ENCODE measurements around the gene DRC1. TPM values are rescaled to one million over a fixed set of nuclear protein-coding genes. Genes with fewer than 3 reads are reported as not detected.

DRC1 gene
- total RNA-seq, 4 donors from 2014 or later, result 0.45 TPM; not detected in 3

DNA sequence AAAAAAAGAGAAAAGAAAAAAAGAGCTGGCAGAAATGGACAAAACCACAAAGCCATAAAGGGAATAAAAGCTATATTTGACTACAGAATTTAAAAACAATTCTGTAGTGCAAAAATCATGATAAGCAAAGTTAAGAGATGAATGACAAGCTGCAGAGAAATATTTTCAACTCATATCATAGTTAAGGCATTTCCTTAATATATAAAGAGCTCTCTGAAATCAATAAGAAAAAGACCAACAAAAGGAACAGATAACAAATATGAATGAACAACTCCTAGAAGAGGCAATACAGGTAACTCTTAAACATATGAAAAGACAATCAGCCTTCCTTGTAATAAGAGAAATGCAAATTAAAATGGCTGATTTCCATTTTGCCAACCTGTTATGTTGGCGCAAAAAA, 50.0 kb downstream of the DRC1 start:
- no peak overlapping the region for H3K27ac ChIP-seq (replicated peaks in 1 of 4)
- H3K36me3 ChIP-seq, result no peaks in the 10 kb centered on the region
- no peak for TF ChIP-seq POLR2A (IDR thresholded peaks at IDR 0.05; ENCODE audit: low read depth)
- TF ChIP-seq EP300 (IDR thresholded peaks at IDR 0.05), result no peak
- TF ChIP-seq, protein P1, sequence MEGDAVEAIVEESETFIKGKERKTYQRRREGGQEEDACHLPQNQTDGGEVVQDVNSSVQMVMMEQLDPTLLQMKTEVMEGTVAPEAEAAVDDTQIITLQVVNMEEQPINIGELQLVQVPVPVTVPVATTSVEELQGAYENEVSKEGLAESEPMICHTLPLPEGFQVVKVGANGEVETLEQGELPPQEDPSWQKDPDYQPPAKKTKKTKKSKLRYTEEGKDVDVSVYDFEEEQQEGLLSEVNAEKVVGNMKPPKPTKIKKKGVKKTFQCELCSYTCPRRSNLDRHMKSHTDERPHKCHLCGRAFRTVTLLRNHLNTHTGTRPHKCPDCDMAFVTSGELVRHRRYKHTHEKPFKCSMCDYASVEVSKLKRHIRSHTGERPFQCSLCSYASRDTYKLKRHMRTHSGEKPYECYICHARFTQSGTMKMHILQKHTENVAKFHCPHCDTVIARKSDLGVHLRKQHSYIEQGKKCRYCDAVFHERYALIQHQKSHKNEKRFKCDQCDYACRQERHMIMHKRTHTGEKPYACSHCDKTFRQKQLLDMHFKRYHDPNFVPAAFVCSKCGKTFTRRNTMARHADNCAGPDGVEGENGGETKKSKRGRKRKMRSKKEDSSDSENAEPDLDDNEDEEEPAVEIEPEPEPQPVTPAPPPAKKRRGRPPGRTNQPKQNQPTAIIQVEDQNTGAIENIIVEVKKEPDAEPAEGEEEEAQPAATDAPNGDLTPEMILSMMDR (IDR thresholded peaks at IDR 0.05), result no peak
- no peak for TF ChIP-seq POLR2AphosphoS5 (IDR thresholded peaks at IDR 0.05)
- WGBS, result 100% methylated on average over 1 of the region's 1 CpG
- DNase-seq (ENCODE audit: extremely low spot score), result no peak
- H3K9me3 ChIP-seq, result no peaks in the 10 kb centered on the region
- H3K4me1 ChIP-seq, result peaks cover 0 to 5% (median 0%) of the 10 kb centered on the region in 4 donors
- H3K4me3 ChIP-seq, result no peak overlapping the region
- H3K27me3 ChIP-seq, result peaks cover 0 to 5% (median 0%) of the 10 kb centered on the region in 4 donors
- intact Hi-C loops (cut with DNase I), result no loop called here

DNA sequence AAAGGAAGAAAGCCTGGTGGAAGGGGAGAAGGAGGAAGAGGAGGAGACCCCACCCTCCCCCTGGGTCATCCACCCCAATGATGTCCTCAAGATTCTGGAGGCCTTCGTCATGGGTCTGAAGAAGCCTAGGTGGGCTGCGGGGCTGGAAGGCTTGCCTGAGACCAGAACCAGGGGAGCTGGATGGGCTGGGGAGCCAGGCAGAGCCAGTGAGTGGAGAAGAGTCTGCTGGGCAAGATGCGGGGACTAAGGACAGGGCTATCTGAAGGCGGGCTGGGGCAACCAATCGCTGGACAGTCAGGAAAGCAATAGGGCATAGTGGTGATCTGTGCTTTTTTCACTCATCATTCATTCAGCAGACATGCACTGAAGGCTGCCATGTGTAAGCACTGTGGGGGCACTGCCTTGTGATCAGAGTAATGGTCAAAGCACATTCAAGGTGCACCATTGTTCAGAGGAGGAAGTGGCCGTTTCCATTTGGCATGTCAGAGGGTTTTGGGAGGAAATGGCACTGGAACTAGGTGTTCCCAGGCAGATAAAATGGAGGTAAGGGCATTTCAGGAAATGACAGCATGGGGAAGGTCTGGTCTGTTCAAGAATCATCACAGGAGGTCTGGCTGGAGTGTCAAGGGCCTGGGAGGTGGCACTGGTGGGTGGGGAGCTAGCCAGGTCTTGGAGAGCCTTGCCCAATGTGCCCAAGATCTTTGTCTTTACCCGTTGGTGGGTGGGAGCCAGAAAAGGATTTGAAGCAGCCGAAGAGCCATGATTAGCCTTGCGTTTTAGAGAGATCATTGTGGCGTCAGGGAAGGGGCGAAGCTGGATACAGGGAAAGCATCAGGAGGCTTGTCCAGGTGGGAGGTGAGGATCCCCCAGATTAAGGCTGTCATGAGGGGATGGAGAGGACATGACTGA, 52.0 kb downstream of the DRC1 start:
- 78% methylated on average over 11 of the region's 11 CpGs for WGBS

DNA sequence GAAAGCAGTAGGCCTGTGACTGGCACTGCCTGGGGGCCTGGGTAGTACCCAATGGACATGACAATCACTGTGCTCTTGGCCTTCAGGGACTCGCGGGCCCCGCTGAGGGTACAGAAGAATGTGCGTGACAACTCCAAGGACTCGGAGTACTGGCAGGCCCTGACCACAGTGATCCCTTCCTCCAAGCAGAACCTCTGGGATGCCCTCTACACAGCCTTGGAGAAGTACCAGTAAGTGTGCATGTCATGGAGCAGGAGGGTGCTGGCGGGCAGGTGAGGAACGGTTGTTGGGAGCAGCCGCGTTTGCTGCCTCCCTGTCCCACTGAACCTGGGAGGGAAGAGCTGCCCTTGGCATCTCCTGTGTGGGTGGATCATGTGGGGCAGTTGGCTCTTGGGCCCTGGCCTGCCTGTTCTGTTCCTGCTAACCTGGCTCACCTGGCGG, 52.9 kb downstream of the DRC1 start:
- DNase-seq (ENCODE audit: extremely low spot score), result no peak
- intact Hi-C loops (cut with DNase I), result no loop called here
- H3K36me3 ChIP-seq, result no peaks in the 10 kb centered on the region

More for the DNA sequence above, 52.0 kb downstream of the DRC1 start:
- intact Hi-C loops (cut with DNase I), result no loop called here
- Histone ChIP-seq H3K27me3 (peaks cover 0 to 5% (median 0%) of the 10 kb centered on the region in 4 donors), H3K9me3 (no peaks in the 10 kb centered on the region), H3K4me1 (peaks cover 0 to 5% (median 0%) of the 10 kb centered on the region in 4 donors), H3K36me3 (no peaks in the 10 kb centered on the region), H3K4me3 (no peak overlapping the region), H3K27ac (replicated peaks in 1 of 4) (no peak overlapping the region)
- TF ChIP-seq POLR2A (IDR thresholded peaks at IDR 0.05; ENCODE audit: low read depth), result no peak
- TF ChIP-seq POLR2AphosphoS5 (IDR thresholded peaks at IDR 0.05), result peak; percentile 35 to 47
- TF ChIP-seq, protein P1 (IDR thresholded peaks at IDR 0.05), result no peak
- no peak for TF ChIP-seq EP300 (IDR thresholded peaks at IDR 0.05)
- no peak for DNase-seq (ENCODE audit: extremely low spot score)

DNA sequence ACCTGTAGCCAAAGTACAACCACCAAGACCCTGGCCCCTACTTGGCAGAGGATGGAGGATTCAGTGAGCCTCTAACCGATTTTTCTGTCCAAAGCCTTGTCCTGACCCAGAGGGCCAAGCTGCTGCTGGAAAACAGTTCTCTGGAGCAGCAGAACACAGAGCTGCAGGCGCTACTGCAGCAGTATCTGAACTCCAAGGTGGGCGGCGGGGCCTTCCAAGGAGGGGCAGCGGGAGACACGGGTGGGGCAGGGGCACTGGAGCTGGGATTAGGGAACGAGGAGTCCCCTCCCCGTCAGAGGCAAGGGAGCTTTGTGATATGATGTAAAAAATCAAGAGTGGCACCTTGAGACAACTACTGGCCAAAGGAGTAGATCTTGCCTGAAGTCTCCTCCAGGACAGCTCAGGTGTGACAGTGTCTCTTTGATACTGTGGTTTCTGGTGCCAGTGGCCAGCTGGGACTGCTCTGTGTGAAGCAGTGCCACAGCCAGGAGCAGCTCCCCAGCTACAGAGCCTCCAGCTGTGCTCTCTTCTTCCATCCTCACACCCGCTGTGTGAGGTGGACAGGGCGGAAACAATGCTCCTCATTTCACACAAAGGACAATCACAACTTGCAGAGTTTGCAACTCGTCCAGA, 53.4 kb downstream of the DRC1 start:
- Histone ChIP-seq H3K9me3 (no peaks in the 10 kb centered on the region), H3K27me3 (peaks cover 0 to under 1% (median 0%) of the 10 kb centered on the region in 4 donors), H3K4me3 (no peak overlapping the region), H3K36me3 (no peaks in the 10 kb centered on the region), H3K4me1 (peaks cover 0 to 5% (median 0%) of the 10 kb centered on the region in 4 donors), H3K27ac (replicated peaks in 1 of 4) (no peak overlapping the region)
- no peak for DNase-seq (ENCODE audit: extremely low spot score)
- intact Hi-C loops (cut with DNase I), result no loop called here
- TF ChIP-seq POLR2A (IDR thresholded peaks at IDR 0.05; ENCODE audit: low read depth) (no peak), POLR2AphosphoS5 (IDR thresholded peaks at IDR 0.05) (no peak), EP300 (IDR thresholded peaks at IDR 0.05) (no peak)
- TF ChIP-seq, protein P1 (IDR thresholded peaks at IDR 0.05), result no peak
- WGBS, result 70% methylated on average over 9 of the region's 11 CpGs

More for the DNA sequence above, 52.9 kb downstream of the DRC1 start:
- no peaks in the 10 kb centered on the region for H3K9me3 ChIP-seq
- no peak overlapping the region for H3K4me3 ChIP-seq
- WGBS, result 96% methylated on average over 8 of the region's 10 CpGs
- H3K27me3 ChIP-seq, result peaks cover 0 to 5% (median 0%) of the 10 kb centered on the region in 4 donors
- no peak overlapping the region for H3K27ac ChIP-seq (replicated peaks in 1 of 4)
- TF ChIP-seq POLR2AphosphoS5 (IDR thresholded peaks at IDR 0.05) (no peak), EP300 (IDR thresholded peaks at IDR 0.05) (no peak), POLR2A (IDR thresholded peaks at IDR 0.05; ENCODE audit: low read depth) (no peak)
- TF ChIP-seq, protein P1 (IDR thresholded peaks at IDR 0.05), result no peak
- H3K4me1 ChIP-seq, result peaks cover 0 to 5% (median 0%) of the 10 kb centered on the region in 4 donors

Measured in esophagus muscularis mucosa (tissue), 4 donors.